SH-SY5Y (cell line): ENCODE results near the gene CEACAM18.

Experiments used
- GATA2 ChIP-seq: IDR thresholded peaks from 2 replicates; pipeline ENCODE4 v1.6.1; 2011; ENCODE audit warnings: mild to moderate bottlenecking, low read depth, low read length
- GATA3 ChIP-seq: IDR thresholded peaks from 2 replicates; pipeline ENCODE4 v1.6.1; 2011; ENCODE audit warnings: low read depth, mild to moderate bottlenecking, low read length, moderate library complexity

DNA sequence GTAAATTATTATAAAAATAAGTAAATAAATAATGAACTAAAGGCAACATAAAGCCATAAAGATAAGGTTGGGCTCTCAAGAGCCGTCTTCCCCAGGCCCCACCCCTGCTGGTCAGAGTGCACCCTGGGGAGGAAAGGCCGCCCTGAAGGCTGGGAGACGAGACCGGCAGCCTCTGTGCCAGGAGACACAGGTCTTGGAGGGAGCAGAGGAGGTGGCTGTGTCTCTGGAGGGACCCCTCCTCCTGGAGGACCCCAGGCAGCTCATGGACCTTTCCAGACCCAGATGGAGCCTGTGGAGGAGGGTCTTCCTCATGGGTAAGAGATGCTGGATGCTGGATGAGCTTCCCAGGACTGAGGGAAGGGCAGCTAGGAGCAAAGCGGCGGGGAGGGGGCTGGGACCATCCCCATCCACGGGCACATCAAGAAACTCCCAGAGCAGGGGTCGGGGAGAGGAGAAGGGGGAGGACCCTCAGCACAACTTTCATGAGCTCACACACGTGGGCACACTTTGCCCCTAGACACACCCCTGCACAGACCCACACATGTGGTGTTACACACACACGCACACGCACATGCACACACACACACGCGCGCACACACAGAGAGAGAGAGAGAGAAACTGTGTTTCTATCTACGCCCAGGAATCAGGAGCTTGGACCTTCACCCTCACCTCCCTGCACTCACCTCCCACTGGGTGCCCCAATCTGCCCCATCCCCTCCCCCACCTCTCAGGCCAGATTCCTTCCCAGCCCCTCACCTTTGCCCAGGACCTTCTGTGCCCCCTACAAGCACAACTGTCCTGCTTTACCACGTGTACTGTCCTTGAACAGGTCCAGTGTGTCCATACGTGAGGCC is at the start of gene CEACAM18:
- no peak for TF ChIP-seq GATA3
- TF ChIP-seq GATA2: no peak
